DMS79 treated with DMSO at 0.1 percent for 48 hours (cell line): Measurements from ENCODE around the gene NFASC.

ENCODE experiments used
- DNase-seq: peaks from one replicate; lab custom pipeline; 2025; lab: John Stamatoyannopoulos, UW

NFASC gene

DNA sequence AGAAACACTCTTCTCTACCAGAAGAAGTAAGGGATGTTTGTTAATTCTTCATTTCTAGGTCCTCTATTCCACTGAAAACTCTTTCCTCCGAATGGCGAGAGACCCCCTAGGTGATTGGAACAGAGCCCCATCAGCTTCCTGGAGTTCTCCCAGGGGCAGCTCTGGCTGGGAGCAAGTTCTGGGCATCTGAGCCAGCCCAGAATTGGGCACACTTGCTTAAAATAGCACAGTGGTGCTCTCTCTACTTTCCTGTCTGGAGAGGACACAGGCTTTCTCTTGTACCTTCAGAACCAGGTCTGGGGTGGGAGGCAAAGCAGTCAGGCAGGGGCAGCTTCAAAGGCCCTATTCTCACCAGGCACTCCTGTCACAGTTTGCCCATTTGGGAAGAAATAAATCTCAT lies 89.2 kb downstream of the NFASC start:
- DNase-seq, result no peak

GRCh38 chr1:204960306-204961125 lies 89.9 kb downstream of the NFASC start:
- DNase-seq, result no peak

DNA sequence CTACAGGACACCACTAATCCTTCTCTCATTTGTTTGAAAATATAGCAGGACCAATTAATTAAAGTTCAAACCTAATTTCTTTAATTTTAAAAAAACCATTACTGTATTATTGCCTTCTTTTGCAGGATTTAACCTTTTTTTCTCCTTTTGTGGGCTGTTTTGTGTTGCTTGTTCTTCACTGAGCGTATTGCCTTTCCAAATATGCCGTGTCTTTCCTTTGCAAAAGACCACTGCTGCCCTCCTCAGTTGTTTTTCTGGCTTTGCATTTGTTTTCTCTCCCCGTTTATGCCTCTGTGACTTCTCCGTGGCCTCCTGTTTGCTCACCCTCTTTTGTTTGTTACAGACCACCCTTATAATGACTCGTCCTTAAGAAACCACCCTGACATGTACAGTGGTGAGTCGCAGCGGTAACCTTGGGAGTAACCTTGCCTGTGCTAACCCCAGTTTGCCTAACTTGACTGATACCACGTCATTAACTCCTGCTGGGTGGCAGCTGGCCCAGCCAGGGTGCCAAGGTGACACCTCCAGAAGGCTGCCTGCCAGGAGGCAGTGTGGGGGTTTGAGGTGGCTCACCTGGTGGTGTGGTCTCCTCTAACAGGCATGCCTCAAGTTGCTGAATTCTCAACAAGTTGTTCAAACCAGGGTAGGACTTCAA lies 91.2 kb downstream of the NFASC start:
- DNase-seq, result no peak

DNA sequence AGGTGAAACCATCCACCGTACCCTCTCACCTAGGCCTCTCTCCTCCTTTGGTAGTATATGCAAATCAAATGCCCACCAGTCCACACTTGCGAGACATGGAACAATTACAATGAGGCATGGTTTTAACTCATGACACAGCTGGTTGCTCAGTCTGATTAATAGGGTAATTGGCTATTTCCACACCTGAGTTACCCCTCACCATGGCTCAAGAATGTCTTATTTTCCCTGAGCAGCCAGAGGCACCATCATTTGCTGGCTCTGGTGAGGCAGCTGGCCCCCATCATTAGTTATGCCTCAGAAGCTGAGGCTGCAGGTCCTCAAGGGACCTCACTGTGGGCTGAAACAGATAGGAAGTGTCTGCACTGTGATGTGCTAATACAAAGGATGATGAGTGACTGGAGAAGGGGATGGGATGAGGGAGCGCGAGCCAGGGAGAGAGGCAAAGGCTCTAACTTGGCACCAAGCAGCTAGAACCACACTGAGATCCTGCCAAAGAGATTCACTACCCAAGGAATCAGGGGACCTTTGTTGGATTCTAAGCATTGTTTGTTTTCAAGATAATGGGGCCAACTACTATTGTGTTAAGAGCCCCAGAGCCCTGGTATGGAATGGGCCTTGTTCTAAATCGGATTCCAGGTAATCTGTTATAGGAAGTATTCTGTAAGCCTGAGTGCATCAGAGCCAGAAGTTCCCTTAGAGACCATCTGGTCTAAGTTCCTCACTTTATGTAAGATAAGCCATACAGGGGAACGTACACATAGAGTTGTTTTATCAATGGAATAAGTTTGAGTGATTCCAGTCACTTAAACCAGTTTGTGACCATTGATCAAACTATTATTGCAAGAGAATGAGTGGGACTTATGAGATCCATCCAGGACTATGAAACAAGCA lies 92.3 kb downstream of the NFASC start:
- no peak for DNase-seq

DNA sequence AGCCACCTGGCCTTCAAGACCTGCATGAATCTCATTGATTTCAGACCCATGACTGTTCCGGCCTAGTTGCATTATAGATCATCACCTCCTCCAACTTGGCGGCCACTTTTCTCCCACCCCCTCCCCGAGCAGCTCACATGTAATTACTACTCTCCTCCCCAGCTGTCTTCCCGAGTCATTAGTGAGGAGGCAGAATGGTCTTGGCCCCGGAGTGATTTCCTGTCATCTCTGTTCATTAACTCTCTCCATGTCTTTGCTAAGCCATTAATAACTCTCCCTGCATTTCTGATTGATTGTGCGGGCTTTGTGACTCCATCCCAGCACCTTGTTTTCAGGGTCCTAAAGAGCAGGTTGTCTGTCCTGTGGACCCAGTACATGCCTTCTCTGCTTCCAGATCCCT lies 96.8 kb downstream of the NFASC start:
- no peak for DNase-seq

- DNase-seq, result no peak
Observed at GRCh38 chr1:204968135-204968534, 97.5 kb downstream of the NFASC start.

DNA sequence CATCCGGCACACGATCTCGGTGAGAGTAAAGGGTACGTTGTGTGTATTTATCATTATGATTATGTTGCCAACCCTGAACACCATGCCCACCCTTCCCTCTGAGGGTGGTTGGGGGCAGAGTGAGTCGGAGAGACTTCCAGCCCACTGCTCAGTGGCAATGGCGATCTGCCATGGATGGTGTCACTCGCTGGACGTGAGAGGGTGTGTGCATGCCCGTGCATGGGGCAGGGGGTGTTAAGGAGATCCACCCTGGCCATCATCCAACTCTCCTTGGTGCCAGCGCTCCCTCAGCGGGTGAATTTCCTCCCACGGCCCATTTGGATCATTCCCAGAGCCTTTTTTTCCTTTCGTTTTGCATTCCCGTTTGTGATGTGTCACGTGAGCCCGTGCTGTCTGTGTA lies 98.3 kb downstream of the NFASC start:
- DNase-seq, result no peak

DNA sequence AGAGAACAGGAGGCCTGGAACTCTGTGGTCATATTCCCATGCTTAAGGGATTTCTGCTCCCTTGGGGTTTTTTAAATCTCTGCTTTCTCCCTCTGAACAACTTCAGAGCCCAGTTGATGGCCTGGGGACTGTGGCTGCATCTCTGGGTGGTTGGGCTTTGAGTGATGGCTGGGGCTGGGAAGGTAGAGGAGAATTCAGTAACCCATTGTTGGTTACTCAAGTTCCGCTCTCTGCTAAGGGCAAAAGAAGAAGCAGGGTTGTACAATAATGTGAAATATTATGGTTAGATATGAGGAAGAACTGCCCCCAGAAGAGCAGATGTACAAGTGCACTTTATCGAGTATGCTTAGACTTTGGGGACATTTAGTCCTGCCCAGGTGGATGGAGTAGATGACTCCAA lies 100.3 kb downstream of the NFASC start:
- DNase-seq, result no peak

DNA sequence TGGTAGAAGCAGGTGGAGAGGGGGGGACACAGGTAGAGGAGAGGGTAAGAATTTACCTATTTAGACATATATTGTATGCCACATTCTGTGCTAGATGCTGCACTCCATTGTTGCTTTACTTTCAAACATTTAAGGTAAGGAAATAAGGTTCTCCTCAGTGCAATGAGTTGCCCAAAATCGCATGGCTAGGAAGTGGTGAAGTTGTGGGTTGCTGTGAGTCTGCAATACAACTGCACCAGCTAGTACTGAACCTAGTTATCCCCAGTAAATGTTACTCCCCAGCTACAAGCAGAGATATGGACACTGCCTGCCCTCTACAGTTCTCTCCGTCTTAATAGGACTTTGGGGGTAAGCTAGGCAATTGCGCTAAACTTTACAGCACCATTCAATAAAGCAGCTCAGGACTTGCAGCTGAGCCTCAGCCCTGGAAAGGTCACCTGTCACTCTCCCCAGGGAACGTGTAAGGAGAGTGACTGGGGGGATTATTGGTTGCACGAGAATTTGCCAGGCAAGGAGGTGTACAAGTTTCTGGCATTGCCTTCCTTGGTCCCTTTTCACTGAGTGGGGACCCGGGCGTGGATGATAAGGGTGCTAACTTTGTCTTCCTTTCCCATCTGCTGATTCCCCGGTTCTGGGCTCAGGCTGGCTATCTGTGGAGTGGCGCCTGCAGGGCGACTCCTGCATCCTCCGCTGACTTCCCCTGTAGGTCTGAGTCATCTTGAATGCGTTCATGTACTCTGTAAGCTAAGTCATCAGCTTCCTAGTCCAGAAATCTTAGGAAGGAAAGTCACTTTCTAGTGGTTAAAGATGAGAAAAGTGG lies 101.1 kb downstream of the NFASC start:
- DNase-seq, result no peak

- DNase-seq, result no peak
Observed at GRCh38 chr1:204972426-204972825, 101.8 kb downstream of the NFASC start.

DNA sequence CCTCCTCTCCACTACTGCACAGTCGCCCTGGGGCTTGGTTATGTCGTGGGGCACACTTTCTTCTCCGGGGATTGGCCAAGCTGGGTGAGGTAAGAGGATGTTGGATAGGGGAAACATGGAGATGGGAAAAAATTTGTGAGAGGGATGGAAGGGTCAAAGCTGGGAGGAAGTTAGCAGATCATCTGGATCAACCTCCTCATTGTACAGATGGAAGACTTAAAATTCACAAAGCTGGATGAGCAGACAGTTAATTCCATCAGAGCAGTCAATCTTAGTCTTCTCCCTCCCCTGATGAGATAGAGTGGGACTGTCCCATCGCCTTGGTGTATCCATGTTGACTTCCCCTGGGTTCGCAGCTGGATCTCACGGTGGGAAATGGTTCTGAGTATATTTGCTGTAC lies 102.8 kb downstream of the NFASC start:
- DNase-seq, result no peak

DNA sequence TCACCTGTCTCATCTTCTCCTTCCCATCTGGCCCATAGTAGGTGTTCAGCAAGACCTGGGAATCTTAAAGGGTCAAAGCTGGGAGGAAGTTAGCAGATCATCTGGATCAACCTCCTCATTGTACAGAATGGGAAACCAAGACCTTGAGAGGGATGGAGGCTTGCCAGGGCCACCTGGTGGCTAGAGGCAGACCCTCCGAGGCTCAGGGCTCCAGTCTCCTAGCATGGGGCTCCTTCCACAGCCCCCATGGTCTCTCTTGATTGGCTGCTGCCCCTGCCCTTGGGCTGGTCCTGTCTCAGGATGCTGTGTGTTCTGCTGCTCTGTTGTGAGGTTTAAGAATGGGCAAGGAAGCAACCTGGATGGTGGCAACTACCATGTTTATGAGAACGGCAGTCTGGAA lies 103.7 kb downstream of the NFASC start:
- no peak for DNase-seq

GRCh38 chr1:204975021-204975420 lies 104.4 kb downstream of the NFASC start:
- no peak for DNase-seq

DNA sequence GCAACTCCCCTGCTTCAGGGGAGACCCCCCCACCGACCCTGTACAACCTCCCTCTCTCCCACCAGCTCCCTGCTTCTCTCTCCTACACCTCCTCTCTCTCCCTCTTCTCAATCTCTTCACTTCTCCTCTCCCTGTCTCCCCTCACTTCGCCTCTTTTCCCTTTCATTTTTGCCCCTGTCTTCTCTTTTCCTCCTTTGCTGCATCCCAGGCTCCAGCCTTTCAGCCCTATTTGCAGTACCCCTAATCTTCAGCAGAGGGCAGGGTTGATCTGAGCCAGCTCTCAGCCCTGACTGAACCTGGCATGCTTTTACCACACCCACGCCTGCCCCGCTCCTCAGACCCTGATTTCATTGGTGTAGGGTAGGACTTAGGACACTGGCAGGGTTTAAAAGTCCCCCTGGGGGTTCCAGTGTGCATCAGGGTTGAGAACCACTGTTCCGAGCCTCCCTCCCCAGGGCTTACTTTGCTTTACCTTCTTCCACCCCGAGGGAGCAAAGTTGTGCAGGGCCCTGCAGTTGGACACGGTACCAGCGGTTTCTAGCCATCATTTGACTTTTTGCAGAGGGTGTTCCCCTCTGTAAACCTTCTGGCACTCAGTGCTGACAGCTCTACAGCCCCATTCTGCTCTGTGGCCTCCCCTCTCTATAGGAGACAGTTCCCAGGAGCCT lies 105.0 kb downstream of the NFASC start:
- DNase-seq, result peak; percentile 1

GRCh38 chr1:204976646-204977045 lies 106.0 kb downstream of the NFASC start:
- DNase-seq, result no peak

DNA sequence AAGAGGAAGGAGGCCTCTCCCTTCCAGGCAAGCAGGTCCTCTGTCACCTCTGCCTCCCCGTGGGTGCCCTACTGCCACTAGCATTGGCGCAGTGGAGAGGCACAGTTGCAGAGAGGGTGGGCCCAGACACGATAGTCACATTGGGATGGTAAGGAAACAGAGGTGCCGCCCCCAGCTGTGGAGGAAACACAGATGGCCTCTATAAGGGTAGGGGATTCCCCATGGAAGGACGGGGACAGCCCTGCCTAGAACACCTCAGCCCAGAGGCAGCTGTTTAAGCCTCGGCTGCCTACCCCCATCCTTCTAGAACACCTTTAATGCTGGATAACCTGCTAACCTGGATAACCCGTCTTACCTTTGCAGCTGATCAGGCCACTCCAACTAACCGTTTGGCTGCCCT lies 106.7 kb downstream of the NFASC start:
- no peak for DNase-seq

- no peak for DNase-seq
Observed at GRCh38 chr1:204978782-204979181, 108.1 kb downstream of the NFASC start.

- DNase-seq, result no peak
Observed at GRCh38 chr1:204979306-204979705, 108.6 kb downstream of the NFASC start.

DNA sequence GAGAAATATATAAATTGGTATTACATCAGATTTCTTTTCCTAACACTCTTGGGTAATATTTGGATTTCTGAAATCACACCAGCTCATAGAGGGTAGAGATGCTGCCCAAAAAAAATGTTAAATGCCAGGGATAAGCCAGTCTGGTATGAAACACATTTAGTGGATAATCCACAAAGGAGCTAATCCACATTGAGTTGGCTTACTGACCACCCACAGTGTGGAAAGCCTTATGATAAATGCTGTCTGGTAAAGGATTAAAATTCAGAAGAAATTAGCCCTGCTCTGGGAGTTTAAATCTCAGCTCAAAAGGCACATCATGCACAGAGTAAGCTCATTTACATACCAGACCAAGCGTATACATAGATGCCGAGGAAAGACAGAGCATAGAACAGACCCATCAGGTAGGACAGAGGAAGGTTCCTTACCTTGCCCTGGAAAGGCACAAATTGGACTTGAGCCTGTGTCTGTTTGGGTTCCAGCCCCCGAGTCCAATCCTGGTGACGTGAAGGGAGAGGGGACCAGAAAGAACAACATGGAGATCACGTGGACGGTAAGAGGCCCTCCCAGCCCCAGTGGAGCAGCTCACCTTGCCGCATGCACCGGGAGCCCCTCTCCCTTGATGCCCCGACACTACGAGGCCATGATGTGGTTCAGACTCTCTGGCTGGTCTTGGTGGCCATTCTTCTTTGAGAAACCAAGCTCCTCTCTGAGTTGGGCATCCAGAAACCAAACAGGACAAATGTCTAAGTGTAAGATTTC lies 109.4 kb downstream of the NFASC start:
- DNase-seq, result no peak

GRCh38 chr1:204980840-204981405 lies 110.3 kb downstream of the NFASC start:
- DNase-seq, result no peak
